Renal pelvis (tissue), 4 donors: ENCODE data around the gene SPOCK3. TPM values are rescaled to one million over a fixed set of nuclear protein-coding genes. Genes with fewer than 3 reads are reported as not detected.
A peak's percentile ranks its signal among the peaks of the same experiment; 100 is the strongest.
"Not testable (repeated sequence)": the region's sequence is repeated elsewhere in the genome, so short reads cannot be mapped to it uniquely, and the experiment has no call there.

Source experiments
- DNase-seq: peaks from one replicate; pipeline ENCODE4 v3.0.0-alpha.2; 2013
- polyA plus RNA-seq, 3 donors: library from polyadenylated mRNA; unstranded; fragments of 120-200 nt; gene quantifications; one replicate each; pipeline ENCODE4 v1.2.1, GENCODE V29; 2013; ENCODE audit not compliant: insufficient read length in 3 of 3

Gene SPOCK3
- polyA plus RNA-seq, 3 donors: 6.2 to 13.3 (median 10.9) TPM

DNA sequence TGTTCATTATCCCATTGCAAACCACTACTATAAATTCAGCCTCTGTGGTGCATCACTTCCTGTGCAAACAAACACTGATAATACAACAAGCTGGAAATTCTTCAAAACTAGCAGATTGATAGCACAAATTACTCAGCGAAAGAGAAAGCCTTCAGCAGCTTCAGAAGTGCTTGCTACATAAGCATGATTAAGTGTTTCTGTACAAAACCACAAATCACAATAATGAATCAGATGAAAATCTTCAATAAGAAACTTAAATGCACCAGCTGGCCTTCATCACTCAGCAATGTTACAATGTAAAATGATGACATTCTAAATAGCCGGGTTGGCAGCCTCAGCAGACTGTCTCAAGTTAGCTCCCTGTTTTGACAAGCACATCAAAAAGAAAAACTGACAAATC, 262.2 kb downstream of the SPOCK3 start:
- peak; percentile 49 for DNase-seq

DNA sequence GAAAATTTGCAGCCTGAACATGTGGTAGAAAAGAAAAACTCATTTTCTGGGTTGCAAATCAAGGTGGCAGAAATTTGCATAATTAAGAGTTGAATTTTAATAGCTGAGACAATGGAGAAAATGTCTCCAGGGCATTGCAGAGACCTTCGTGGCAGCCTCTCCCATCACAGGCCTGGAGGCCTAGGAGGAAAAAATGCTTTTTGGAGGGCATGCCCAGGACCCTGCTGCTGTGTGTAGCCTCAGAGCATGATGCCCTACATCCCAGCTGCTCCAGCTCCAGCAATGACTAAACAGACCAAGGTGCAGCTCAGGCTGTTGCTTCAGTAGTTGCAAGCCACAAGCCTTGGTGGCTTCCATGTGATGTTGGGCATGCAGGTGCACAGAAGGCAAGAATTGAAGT, 266.1 kb downstream of the SPOCK3 start:
- not testable (repeated sequence) for DNase-seq

DNA sequence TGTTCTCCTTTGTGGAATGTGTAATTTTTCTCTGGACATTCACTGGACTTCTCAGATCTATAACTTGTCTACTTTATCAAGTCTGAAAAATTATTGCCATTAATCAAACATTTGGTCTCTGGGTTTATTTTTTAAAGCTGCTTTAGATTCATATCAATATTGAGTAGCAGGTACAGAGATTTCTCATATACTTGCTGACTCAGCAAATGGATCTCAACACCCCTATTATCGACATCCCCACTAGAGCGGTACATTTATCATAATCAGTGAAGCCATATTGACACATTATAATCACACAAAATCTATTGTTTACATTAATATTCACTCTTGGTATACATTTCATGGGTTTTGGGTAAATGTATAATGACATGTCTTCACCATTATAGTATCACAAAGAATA, 268.7 kb downstream of the SPOCK3 start:
- DNase-seq: no peak

DNA sequence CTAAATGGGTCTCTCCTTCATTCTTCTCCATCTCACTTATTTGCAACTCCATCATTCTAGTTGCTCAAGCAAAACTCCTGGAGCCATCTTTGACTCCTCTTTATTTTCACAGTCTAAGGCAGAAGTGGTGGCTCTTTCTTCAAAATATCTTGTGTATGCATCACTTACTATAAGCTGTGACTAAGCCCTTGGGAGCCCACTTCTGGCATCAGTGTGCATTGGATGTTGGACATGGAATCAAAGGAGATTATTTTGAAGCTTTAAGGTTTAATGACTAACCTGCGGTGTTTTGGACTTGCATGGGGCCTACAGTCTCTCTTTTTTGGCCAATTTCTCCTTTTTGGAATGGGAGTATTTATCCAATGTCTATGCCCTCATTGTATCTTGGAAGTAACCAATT, 276.8 kb downstream of the SPOCK3 start:
- no peak for DNase-seq

DNA sequence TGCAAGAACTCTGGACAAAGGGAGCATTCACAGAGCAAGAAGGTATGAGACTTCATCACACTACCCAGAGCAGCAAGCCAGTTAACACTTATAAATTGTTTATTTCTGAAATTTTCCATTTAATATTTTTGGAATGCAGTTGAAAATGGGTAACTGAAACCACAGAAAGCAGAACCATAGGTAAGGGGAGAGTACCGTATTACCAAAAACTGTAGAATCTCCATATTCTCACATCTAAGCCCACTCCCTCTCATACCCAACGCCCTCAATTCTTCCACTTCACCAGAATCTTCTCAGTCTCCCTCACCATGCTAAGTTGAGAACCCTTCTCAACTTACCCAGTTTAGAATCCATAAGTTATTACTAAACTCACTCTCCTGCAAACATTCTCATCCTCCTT, 277.8 kb downstream of the SPOCK3 start:
- DNase-seq: no peak

DNA sequence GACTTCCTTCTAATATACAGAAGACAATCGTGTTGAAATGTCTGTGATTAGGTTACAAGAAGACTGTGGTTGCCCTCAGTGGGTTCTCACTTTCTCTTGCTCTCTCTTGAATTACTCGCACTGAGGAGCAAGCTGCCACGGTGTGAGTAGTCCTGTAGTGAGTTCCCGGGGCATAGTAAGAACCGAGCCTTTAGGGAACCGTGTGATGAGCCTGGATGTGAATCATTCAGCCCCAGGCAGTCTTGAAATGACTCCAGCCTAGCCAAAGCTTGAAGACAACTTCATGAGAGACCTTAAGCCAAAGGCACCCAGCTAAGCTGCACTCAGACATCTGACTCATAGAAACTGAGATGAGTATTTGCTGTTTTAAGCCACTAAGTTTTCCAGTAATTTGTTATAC, 292.7 kb downstream of the SPOCK3 start:
- DNase-seq: no peak

DNA sequence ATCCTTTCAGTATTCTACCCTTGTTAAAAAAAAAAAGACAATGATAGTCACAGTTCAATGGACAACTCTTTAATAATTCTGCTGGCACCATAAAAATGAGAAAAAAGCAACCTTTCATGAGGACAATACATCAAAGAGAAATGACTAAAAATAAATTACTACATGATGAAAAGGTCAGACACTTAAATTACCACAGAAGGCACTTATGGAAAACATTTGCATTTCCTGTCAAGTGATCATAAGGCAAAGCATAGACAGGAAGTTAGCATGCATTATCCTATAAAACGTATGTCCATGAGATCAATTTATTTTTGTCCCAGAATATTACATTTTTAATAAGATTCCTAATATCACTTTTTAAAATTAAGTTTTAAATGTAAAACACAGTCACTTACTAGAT, 303.8 kb downstream of the SPOCK3 start:
- no peak for DNase-seq

DNA sequence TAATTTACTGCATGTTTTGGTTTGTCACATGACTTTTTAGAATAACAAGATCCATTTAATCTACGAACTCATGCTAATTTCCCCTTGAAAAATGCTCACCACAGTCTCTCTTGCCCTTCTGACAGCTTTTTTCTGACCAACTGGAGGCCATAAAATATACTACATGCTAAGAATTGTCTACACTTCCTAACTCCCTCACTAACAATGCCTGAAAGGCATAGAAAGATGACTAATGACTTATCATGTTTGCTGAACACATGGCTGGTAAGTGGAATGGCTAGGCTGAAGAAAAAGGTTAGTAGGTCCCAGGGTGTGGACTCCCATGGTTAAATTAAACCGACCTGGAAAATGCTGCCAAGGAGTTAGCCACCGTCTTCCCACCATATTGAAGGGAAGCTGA, 309.9 kb downstream of the SPOCK3 start:
- DNase-seq: no peak

DNA sequence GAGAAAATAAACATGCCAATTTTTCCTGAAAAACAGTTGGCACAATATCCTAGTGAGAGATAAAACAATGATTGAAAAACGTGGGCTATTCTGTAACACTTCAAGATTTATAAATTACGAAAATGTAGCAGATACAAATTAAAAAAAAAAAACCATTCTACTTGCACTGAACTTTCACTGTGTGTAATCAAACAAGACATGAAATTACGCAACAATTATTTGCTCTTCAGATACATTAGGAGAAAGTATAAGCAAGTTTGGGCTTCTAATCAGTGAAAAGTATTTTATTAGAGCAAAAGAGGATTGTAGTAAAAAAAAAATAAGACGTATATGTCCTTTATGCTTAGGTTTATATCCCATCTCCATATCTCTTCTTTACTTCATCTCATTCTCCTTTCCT, 320.4 kb downstream of the SPOCK3 start:
- no peak for DNase-seq

DNA sequence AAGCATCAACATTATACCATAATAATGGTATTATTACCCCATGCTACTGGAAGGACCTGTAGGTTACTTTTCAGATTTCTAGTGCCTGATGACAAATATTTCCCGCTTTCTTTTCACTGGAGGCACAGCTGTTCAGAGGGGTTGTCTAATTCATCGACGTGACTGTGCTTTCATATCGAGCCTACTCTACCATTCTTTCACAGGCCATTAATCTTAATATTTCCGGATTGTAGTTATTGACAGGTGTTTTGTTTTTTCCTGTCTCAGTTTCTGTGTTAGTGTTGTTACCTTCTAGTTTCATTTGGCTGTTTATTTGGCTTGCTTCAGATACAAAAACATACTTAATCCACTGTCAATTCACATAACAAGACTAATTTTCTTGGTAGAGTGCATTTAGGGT, 330.9 kb downstream of the SPOCK3 start:
- DNase-seq: peak; percentile 11

DNA sequence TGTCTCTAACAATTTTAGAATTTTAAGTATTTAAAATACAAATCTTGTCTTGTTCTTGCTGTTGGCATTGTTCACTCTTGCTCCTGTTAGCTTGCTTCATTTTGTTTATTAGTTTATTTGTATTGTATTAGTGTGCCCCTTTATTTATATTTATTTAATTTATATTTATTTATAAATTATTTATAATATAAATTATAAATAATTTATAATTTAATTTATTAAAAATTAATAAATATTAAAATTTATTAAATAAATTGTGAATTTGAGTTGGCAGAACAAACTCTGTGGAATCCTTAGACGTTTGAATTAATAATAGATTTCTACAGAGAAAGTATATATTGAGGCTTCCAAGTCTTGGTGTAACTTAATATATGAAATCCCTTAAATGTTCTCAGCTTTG, 331.4 kb downstream of the SPOCK3 start:
- DNase-seq: no peak

DNA sequence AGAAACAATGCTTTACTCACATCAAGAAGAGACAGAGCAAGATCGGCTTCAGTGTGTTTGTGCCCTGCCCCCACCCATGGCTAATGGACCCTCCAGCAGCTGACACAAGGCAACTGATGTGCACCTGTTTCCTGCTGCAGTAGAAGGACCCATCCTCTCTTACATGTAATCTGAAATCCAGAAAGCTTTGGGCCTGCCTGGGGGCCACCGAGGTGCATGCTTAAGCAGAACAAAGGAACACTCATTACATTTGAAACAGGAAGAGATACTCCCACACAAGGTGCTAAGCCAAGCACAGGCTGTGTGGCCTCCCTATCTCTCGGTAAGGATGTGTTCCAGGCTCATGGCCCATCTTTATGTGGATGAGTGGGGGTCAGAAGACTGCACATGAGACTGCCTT, 338.0 kb downstream of the SPOCK3 start:
- no peak for DNase-seq

DNA sequence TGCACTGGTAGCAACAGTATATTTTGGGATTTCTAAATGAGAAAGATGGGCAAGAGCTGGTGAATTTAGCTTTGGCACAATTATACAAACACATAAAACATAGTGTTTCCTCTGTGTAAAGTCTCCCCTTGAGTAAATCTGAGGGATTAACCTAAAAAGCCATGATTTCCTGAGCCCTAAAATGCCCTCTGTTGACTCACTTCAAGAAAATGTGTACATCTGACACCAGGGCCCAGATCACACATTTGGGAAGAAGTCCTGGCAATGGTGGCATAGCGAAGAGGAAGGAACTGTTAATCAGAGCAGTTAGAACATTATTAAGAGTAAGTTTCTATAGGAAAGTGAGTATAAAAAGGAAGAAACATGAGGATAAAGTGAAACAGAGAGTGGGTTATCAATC, 338.5 kb downstream of the SPOCK3 start:
- no peak for DNase-seq

DNA sequence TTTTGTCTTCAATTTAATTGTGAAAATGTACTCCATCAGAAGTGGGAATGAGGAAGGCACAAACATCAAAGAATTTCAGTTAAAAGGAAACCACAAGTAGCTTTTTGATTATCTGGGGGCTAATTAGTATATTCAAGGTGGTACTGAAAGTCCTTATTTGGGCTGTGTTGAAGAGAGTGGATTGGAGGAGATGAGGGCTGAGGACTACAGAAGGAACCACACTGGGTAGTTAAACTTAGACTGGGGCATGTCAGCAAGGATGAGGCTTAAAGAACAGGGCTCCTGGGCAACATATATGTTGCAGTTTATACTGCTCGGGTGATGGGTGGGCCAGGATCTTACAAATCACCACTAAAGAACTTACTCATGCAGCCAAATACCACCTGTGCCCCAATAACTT, 346.8 kb downstream of the SPOCK3 start:
- DNase-seq: no peak

DNA sequence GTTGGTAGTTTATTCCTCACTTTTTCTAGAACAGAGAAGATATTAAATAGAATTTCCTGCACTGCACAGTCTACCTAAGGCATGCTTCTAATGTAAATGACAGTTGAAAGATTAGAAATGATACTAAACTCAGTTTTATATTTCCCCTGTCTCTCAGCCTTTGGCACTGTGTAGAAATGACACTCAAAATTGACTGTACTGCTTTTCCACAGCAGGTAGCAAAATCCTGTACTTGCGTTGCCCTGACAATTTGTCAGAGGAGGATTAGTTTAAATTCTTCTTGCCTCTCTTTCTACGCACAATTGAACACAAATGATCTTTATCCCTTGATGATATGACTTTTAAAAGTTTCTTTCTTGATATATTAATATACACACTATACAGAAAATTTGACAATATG, 347.6 kb downstream of the SPOCK3 start:
- no peak for DNase-seq

DNA sequence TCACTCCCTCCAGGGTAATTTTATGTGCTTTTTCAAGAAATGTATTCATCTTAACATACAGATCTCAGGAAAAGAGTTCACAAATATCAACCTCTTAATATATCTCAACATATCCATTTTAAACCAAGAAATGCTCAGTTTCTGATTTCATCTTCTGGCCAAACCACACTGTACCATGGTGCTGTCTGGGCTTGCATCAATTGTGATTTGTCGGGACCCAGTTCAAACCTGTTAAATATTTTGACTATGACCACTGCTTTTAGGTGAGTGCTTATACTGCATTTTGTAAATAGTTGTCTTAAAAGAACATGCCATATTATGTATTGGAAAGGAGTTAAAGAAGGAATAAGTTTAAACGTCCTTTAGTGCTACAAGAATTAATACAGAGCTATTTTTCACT, 352.1 kb downstream of the SPOCK3 start:
- DNase-seq: no peak

DNA sequence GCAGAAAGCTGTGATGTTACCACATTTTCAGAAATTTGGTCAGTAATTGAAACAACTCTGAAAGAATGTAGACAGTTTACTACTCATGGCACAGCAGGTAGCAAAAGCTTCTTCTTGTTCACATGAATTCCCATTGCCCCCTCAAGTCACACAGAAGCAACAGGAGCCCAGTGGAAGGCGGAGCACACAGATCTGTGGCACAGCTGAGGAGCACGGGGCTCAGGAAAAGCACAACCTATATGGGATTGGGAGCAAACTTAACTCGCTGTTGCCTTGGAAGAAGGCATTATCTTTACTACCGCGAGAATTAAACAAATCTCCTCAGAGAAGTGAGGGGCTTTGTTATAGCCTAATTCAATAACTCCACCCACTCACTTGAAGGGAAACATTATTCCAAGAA, 358.5 kb downstream of the SPOCK3 start:
- no peak for DNase-seq

DNA sequence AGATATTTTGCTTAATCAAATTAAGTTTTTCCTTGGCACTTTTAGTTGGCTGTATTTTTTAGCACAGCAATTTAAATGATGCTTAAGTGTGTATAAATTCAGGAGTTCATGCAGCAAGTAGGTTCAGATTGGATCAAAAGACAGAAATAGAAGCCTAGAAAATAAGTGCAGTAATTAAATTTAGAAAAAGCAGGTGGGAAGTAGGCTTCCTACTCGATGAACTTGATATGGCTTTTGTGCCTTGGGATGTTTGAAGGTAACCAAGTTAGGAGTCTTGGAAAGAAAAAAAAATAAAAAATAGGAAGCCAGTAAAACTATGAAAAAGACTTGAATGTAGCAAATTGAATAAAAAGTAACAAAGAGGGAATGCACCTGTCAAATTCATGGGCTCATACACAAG, 372.3 kb downstream of the SPOCK3 start:
- no peak for DNase-seq

DNA sequence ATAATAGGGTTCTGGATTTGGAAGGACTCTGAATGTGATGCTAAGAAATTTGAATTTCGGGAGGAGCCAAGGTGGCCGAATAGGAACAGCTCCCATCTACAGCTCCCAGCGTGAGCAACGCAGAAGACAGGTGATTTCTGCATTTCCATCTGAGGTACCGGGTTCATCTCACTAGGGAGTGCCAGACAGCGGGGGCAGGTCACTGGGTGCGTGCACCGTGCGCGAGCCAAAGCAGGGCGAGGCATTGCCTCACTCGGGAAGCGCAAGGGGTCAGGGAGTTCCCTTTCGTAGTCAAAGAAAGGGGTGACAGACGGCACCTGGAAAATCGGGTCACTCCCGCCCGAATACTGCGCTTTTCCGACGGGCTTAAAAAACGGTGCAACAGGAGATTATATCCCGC, 383.9 kb downstream of the SPOCK3 start:
- not testable (repeated sequence) for DNase-seq

DNA sequence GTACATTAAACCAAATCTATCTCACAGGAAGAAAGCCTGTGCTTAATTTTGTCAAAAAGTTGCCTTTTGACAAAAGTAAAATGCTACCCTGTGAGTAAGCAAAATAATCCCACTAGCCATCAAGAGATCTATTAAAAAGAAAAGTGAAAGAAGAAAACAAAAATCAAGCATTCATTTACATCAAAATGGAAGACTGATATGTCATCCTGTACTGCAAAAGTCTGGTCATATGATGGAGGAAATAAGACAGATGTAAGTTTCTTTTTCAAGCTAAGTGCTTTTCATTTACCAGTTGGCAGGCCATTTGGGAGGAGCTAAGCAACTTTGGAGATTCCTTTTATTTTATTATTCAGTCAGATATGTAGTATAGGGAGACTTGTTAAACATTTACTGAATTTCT, 387.4 kb downstream of the SPOCK3 start:
- DNase-seq: no peak

DNA sequence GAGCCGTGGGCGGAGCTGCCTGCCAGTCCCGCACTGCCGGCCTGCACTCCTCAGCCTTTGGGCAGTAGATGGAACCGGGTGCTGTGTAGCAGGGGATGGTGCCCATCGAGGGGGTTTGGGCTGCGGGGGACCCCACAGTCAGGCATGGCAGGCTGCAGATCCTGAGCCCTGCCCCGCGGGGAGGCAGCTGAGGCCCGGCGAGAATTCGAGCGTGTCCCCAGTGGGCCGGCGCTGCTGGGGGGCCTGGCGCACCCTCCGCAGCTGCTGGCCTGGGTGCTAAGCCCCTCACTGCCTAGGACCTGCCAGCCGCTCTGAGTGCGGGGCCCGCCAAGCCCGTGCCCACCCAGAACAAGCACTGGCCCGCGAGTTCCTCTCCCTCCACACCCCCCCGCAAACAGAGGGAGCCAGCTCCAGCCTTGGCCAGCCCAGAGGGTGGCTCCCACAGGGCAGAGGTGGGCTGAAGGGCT, 391.5 kb downstream of the SPOCK3 start:
- DNase-seq: no peak

DNA sequence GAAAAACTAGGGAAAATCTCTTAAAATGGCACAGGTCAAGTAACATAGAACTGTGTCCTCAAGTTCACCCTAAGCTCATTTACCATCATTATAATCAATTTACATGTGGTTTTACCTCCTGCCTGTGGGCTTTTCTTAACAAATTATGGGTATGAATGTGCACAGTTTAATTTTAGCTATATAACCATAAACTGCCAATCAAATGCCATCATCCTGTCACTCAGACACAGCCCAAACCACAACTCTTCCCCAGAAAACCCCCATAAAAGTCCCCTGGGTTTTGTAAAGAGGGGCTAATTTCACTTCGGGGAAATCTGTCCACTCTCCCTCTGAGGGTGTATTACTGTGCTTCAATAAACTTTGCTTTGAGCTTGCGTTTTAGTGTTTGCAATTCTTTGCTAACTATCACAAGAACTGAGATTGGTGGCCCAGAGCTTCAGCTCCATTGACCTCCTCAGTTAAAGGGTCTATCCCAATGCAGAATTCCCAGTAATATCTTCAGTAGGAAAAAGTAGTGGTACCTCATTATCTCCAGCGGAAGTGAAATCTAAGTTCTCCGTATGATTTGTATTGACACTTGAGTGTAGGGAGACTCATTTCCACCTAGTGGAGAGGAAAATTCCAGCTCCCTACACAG, 394.6 kb downstream of the SPOCK3 start:
- no peak for DNase-seq

DNA sequence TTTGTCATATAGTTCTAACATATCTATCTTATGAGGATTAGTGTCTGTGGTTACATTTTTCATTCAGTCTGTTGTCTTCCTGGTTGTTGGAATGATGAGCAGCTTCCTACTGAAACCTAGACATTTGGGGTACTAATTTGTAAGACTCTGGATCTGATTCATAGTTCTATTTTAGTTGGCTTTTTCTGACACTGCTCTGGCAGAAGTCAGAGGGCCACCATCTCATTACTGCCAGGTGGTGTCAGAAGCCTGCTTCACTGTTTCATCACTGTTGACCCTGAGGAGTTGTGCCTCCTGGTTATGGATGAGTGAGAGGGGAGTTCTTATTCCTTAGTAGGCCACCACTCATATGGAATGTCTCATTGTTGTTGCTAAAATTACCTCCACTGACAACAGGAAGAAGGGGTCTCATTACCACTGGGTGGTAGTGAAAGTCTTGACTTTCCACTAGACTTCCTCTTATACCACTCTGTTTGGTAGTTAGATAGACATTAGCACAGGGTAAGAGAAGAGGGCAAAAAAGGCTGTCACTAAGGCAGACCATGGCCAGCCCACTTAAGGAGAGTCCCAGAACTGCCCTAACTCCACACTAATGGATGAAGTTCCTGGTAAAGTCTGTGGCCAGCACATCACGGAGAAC, 395.2 kb downstream of the SPOCK3 start:
- DNase-seq: no peak

DNA sequence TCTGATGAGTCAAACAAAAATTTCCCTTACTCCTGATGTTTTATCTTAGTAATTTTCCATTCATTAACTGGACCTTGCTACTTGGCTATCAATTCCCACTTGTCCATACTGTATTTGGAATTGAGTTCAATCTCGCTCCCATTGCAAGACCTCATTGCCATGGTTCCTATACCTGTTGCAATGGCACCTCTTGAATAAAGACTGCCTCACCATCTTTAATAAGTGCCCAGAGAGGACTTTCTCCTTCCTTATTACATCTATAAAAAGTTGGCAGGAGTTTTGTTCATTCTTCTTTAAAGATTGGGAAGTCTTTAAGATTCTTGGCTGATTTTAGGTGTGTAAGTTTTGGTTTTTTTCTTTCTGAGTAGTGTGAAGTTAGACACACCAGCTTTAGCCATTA, 397.4 kb downstream of the SPOCK3 start:
- DNase-seq: no peak
